GM19467 (cell line): ENCODE measurements around the gene MYH9.
A peak's percentile ranks its signal among the peaks of the same experiment; 100 is the strongest.
"Not testable (repeated sequence)": the region's sequence is repeated elsewhere in the genome, so short reads cannot be mapped to it uniquely, and the experiment has no call there.

Experiments used
- ATAC-seq: cut with Tn5 transposase; IDR thresholded peaks from one replicate; pipeline ENCODE4 v1.9.1; 2021; ENCODE audit warnings: mild to moderate bottlenecking, moderate library complexity; ENCODE audit not compliant: unreplicated experiment

Gene MYH9

GRCh38 chr22:36253523-36254490, 134.0 kb downstream of the MYH9 start:
- ATAC-seq, result no peak

- no peak for ATAC-seq
These were observed 134.8 kb downstream of the MYH9 start, which contains the start of gene APOL1 for GRCh38 chr22:36252754-36253522. APOL1 (plus strand) TSS chr22:36253133; CDS start chr22:36254956, 1,823 bp downstream.

GRCh38 chr22:36251979-36252608, 135.7 kb downstream of the MYH9 start:
- ATAC-seq, result not testable (repeated sequence)

- ATAC-seq, result not testable (repeated sequence)
These were observed 137.3 kb downstream of the MYH9 start for GRCh38 chr22:36250292-36250960.

- ATAC-seq, result no peak
These were observed 138.6 kb downstream of the MYH9 start for GRCh38 chr22:36249160-36249559.

- no peak for ATAC-seq
These were observed 139.8 kb downstream of the MYH9 start for GRCh38 chr22:36247955-36248354.

- ATAC-seq, result no peak
These were observed 141.0 kb downstream of the MYH9 start for GRCh38 chr22:36246718-36247117.

GRCh38 chr22:36245805-36246356, 141.9 kb downstream of the MYH9 start:
- no peak for ATAC-seq

GRCh38 chr22:36244522-36245391, 143.0 kb downstream of the MYH9 start:
- ATAC-seq, result no peak

GRCh38 chr22:36243986-36244385, 143.8 kb downstream of the MYH9 start:
- no peak for ATAC-seq

GRCh38 chr22:36239401-36240171, 148.2 kb downstream of the MYH9 start, which contains the start of gene APOL2:
APOL2 (minus strand) TSS chr22:36239527; CDS start chr22:36233162, 6,365 bp downstream.
- peak; percentile 91 for ATAC-seq

GRCh38 chr22:36239150-36239400, 148.7 kb downstream of the MYH9 start:
- peak; percentile 14 for ATAC-seq

- no peak for ATAC-seq
These were observed 149.2 kb downstream of the MYH9 start for GRCh38 chr22:36238373-36239149.

GRCh38 chr22:36237462-36238372, 150.1 kb downstream of the MYH9 start:
- ATAC-seq, result no peak

- ATAC-seq, result no peak
These were observed 151.1 kb downstream of the MYH9 start for GRCh38 chr22:36236388-36237319.

- no peak for ATAC-seq
These were observed 152.2 kb downstream of the MYH9 start for GRCh38 chr22:36235585-36235984.
